Activated B cell treated with CpG ODN at 0.5 μM for 24 hours (primary cell): ENCODE results near the gene ESRRA. TPM values are rescaled to one million over a fixed set of nuclear protein-coding genes. Genes with fewer than 3 reads are reported as not detected.
A peak's percentile ranks its signal among the peaks of the same experiment; 100 is the strongest.

Source experiments
- ATAC-seq: fragments of 200-7000 bp; cut with Tn5 transposase; one replicate; pipeline ENCODE4 v1.10.0; 2021; ENCODE audit warnings: low read depth, mild to moderate bottlenecking, moderate library complexity
- CTCF ChIA-PET: fragments of 350-600 bp; sonication (Branson Sonifier 250); formaldehyde crosslinking; loops from one replicate; lab custom pipeline; 2021; ENCODE audit warnings: antibody characterized with exemption; lab: Charles Lee
- POLR2A ChIA-PET: fragments of 350-600 bp; sonication (Branson Sonifier 250); formaldehyde crosslinking; loops from one replicate; lab custom pipeline; 2021; ENCODE audit warnings: antibody characterized with exemption; lab: Charles Lee
- DNase-seq: peaks from one replicate; pipeline ENCODE4 v3.0.0; 2022
- H3K27ac Mint-ChIP-seq: one replicate; pipeline ENCODE4 v1.8.0; 2020; ENCODE audit warnings: mixed read lengths
- H3K27me3 Mint-ChIP-seq: one replicate; pipeline ENCODE4 v1.8.0; 2021; ENCODE audit warnings: mixed read lengths
- H3K36me3 Mint-ChIP-seq: one replicate; pipeline ENCODE4 v1.8.0; 2021; ENCODE audit warnings: low read depth, mixed read lengths
- H3K4me1 Mint-ChIP-seq: one replicate; pipeline ENCODE4 v1.8.0; 2021; ENCODE audit warnings: mixed read lengths
- H3K4me3 Mint-ChIP-seq: one replicate; pipeline ENCODE4 v1.8.0; 2020; ENCODE audit warnings: mild to moderate bottlenecking, mixed read lengths
- H3K9me3 Mint-ChIP-seq: one replicate; pipeline ENCODE4 v1.8.0; 2020; ENCODE audit warnings: mixed read lengths
- intact Hi-C: fragments of 100-400 bp; cut with micrococcal nuclease; formaldehyde crosslinking; loops from one replicate; pipeline ENCODE4 v1.15.1; 2024
- total RNA-seq: library from RNA; stranded (reverse); gene quantifications from 2 replicates; pipeline ENCODE4 v1.2.3, GENCODE V29; 2022
- TF ChIP-seq, protein P1 (sequence below): fragments of 200-600 bp; IDR thresholded peaks from one replicate; pipeline ENCODE4 v1.8.0; 2022; ENCODE audit warnings: antibody characterized with exemption, mild to moderate bottlenecking

ESRRA gene
- total RNA-seq, 1 donor from 2014 or later: 48.3 TPM

DNA sequence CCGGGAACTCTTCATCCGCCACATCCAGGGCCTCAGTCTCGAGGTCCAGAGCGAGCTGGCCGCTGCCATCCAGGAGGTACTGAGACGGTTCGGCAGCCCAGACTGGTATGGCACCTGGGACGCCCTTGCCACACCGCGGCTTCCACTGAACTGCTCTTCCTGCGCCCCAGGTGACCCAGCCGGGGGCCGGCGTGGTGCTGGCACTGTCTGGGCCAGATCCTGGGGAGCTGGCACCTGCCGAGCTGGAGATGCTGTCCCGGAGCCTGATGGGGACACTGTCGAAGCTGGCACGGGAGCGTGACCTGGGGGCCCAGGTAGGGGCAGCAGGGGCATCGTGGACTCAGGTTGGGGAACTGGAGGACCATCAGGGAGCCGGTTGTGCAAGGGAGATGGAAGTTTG lies 36.1 kb downstream of the ESRRA start:
- peak overlapping the region; percentile 90 for H3K4me3 Mint-ChIP-seq
- TF ChIP-seq, protein P1, sequence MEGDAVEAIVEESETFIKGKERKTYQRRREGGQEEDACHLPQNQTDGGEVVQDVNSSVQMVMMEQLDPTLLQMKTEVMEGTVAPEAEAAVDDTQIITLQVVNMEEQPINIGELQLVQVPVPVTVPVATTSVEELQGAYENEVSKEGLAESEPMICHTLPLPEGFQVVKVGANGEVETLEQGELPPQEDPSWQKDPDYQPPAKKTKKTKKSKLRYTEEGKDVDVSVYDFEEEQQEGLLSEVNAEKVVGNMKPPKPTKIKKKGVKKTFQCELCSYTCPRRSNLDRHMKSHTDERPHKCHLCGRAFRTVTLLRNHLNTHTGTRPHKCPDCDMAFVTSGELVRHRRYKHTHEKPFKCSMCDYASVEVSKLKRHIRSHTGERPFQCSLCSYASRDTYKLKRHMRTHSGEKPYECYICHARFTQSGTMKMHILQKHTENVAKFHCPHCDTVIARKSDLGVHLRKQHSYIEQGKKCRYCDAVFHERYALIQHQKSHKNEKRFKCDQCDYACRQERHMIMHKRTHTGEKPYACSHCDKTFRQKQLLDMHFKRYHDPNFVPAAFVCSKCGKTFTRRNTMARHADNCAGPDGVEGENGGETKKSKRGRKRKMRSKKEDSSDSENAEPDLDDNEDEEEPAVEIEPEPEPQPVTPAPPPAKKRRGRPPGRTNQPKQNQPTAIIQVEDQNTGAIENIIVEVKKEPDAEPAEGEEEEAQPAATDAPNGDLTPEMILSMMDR: no peak
- no peaks in the 10 kb centered on the region for H3K9me3 Mint-ChIP-seq
- H3K27ac Mint-ChIP-seq: peak overlapping the region; percentile 94
- ChIA-PET POLR2A (interaction anchor here (0.5 to 5.3 kb wide), 12 partner anchors 10 to 494 kb away, joined by 3 to 94 read pairs (median 10); partner anchors contain the start of genes BAD, ESRRA, FKBP2 and PRDX5), CTCF (interaction anchor here (1.0 to 9.2 kb wide), 7 partner anchors 10 to 137 kb away, joined by 3 to 69 read pairs (median 4); partner anchors contain the start of genes PRDX5 and TRMT112)
- intact Hi-C loops: loop anchor here (2.0 kb wide), 2 partner anchors 57 to 101 kb away; partner anchors contain the start of genes BAD, FKBP2 and GPR137
- DNase-seq (no peak), ATAC-seq (no peak)
- no peaks in the 10 kb centered on the region for H3K27me3 Mint-ChIP-seq
- peaks cover 44% of the 10 kb centered on the region for H3K36me3 Mint-ChIP-seq
- peaks cover 57% of the 10 kb centered on the region for H3K4me1 Mint-ChIP-seq

DNA sequence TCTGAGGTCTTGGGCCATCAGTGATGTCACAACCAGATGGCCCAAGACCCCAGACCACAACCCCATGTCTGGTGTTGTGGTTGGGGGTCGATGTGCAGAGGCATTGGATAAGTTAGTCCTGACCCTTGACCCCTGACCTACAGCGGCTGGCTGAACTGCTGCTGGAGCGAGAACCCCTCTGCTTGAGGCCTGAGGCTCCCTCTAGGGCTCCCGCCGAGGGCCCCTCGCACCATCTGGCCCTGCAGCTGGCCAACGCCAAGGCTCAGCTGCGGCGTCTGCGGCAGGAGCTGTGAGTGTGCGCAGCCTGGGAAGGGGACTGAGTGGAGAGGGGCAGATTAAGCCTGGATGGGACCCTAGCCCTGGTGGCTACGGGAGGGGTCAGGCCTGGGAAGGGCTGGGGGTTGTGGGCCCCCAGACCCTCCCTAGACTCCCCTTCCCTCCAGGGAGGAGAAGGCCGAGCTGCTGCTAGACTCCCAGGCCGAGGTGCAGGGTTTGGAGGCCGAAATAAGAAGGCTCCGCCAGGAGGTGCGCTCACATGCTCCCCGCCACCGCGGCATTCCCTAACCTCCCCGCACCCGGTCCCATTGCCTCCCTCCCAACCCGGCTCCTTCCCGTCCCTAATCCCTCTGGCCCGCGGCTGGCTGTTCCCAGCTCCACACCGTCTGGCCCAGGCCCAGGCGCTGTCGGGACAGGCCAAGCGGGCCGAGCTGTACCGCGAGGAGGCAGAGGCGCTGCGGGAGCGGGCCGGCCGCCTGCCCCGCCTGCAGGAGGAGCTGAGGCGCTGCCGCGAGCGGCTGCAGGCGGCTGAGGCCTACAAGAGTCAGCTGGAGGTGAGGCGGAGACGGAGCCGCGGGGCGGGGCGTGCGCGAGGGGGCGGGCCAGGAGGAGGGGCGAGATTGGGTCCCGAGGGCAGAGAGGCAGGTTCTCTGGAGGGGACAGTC lies 36.8 kb downstream of the ESRRA start:
- Mint-ChIP-seq H3K4me1 (peaks cover 54% of the 10 kb centered on the region), H3K27me3 (no peaks in the 10 kb centered on the region), H3K36me3 (peaks cover 46% of the 10 kb centered on the region), H3K9me3 (no peaks in the 10 kb centered on the region), H3K4me3 (peak overlapping the region; percentile 19), H3K27ac (no peak overlapping the region)
- intact Hi-C loops: loop anchor here (1.0 to 2.0 kb wide), 3 partner anchors 57 to 101 kb away; partner anchors contain the start of genes BAD, FKBP2 and GPR137
- TF ChIP-seq, protein P1: no peak
- ChIA-PET POLR2A (interaction anchor here (0.5 to 5.3 kb wide), 15 partner anchors 9 to 919 kb away, joined by 3 to 94 read pairs (median 5); partner anchors contain the start of genes ESRRA, PRDX5, RPS6KA4 and TRMT112), CTCF (interaction anchor here (0.7 to 9.2 kb wide), 10 partner anchors 10 to 138 kb away, joined by 3 to 69 read pairs (median 4); partner anchors contain the start of genes PRDX5 and TRMT112)
- DNase-seq (peak; percentile 87), ATAC-seq (peak; percentile 51)

DNA sequence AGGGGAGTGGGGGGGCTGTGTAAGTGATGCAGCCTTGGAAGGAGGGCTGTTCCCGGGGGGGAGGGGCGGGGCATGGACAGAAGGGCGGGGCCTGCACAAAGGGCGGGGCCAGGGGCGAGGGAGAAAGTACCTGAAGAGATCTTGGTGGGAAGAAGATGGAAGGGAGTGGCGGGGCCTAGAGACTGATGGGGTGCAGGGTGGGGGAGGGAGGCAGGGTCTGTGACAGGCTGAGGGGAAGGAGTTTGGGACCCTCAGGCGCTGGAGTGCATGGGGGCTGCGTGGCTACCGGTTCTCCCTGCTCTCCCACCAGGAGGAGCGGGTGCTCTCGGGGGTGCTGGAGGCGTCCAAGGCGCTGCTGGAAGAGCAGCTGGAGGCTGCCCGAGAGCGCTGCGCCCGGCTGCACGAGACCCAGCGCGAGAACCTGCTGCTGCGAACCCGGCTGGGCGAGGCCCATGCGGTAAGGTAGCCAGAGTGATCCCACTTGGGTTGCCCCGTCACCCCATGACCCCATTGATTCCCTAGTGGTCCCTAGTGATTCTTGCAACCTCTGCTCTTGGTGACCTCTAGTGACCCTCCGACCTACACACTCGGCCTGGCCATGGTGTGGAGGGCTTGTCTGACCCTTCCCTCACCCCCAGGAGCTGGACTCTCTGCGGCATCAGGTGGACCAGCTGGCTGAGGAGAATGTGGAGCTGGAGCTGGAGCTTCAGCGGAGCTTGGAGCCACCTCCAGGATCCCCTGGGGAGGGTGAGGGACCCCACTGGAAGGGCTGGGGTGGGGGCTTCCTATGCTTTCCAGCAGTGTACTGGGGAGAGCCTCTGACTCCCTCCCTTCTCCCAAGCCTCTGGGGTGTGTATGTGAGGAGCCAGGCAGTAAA lies 37.8 kb downstream of the ESRRA start:
- DNase-seq (no peak), ATAC-seq (no peak)
- peaks cover 44% of the 10 kb centered on the region for H3K36me3 Mint-ChIP-seq
- peaks cover 45% of the 10 kb centered on the region for H3K4me1 Mint-ChIP-seq
- no peaks in the 10 kb centered on the region for H3K27me3 Mint-ChIP-seq
- no peak overlapping the region for H3K4me3 Mint-ChIP-seq
- POLR2A ChIA-PET: interaction anchor here (0.6 to 5.3 kb wide), 9 partner anchors 8 to 918 kb away, joined by 3 to 94 read pairs (median 5); partner anchors contain the start of genes PRDX5, RPS6KA4 and TRMT112
- CTCF ChIA-PET: interaction anchor here (0.7 to 9.2 kb wide), 7 partner anchors 11 to 139 kb away, joined by 3 to 69 read pairs (median 4); partner anchors contain the start of genes PRDX5 and TRMT112
- intact Hi-C loops: loop anchor here (1.0 kb wide), 1 partner anchor 98 kb away; no protein-coding TSS in a partner anchor
- TF ChIP-seq, protein P1: no peak
- no peak overlapping the region for H3K27ac Mint-ChIP-seq
- no peaks in the 10 kb centered on the region for H3K9me3 Mint-ChIP-seq

DNA sequence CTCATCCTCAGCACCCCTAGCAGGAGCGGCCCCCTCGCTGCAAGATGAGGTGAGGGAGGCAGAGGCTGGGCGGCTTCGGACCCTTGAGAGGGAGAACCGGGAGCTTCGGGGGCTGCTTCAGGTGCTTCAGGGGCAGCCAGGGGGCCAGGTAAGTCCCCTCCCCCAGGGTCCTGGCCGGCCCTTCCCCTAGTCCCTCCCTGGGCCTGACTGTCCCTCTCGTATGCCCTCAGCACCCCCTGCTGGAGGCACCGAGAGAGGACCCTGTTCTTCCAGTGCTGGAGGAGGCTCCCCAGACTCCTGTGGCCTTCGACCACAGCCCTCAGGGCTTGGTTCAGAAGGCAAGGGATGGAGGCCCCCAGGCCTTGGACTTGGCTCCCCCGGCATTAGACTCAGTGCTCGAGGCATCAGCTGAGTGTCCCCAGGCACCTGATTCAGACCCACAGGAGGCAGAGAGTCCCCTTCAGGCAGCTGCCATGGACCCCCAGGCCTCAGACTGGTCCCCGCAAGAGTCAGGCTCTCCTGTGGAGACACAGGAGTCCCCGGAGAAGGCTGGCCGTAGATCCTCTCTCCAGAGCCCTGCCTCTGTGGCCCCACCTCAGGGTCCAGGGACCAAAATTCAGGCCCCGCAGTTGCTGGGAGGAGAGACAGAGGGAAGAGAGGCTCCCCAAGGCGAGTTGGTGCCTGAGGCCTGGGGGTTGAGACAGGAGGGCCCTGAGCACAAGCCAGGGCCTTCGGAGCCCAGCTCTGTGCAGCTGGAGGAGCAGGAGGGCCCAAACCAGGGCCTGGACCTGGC lies 38.6 kb downstream of the ESRRA start:
- Mint-ChIP-seq H3K27ac (no peak overlapping the region), H3K4me3 (no peak overlapping the region), H3K36me3 (peaks cover 48% of the 10 kb centered on the region), H3K4me1 (peaks cover 41% of the 10 kb centered on the region), H3K9me3 (no peaks in the 10 kb centered on the region), H3K27me3 (no peaks in the 10 kb centered on the region)
- intact Hi-C loops: no loop called here
- CTCF ChIA-PET: interaction anchor here (3.4 to 9.2 kb wide), 2 partner anchors 11 to 27 kb away, joined by 19 to 69 read pairs; partner anchors contain the start of genes PRDX5 and TRMT112
- ATAC-seq (no peak), DNase-seq (no peak)
- TF ChIP-seq, protein P1: no peak
- POLR2A ChIA-PET: interaction anchor here (0.9 to 2.4 kb wide), 5 partner anchors 9 to 39 kb away, joined by 3 to 8 read pairs (median 3); partner anchors contain the start of genes ESRRA, PRDX5 and TRMT112
